IMR-90 (cell line): ENCODE results near the gene PRKAG2. TPM values are rescaled to one million over a fixed set of nuclear protein-coding genes. Genes with fewer than 3 reads are reported as not detected.

ENCODE experiments used
- ATAC-seq: fragments of 200-7000 bp; cut with Tn5 transposase; 2 replicates; pipeline ENCODE4 v1.9.1; 2020; ENCODE audit warnings: low read depth, mild to moderate bottlenecking, moderate library complexity
- BruUV-seq: library from RNA; stranded (reverse); fragments of 400-500 nt; replicated peaks from 2 replicates; lab custom pipeline; 2021; lab: Mats Ljungman, UMichigan
- CTCF ChIA-PET: fragments of 300-600 bp; formaldehyde crosslinking; extraction: SDS; loops from one replicate; lab custom pipeline; 2021; ENCODE audit warnings: antibody characterized with exemption; lab: Yijun Ruan, JAX
- POLR2A ChIA-PET: fragments of 300-600 bp; sonication (Branson Sonifier 250); formaldehyde crosslinking; loops from one replicate; lab custom pipeline; 2022; ENCODE audit warnings: antibody characterized with exemption; ENCODE audit not compliant: unreplicated experiment; lab: Charles Lee
- DNase-seq: peaks from one replicate; pipeline ENCODE4 v3.0.0; 2013
- H2AFZ ChIP-seq: replicated peaks from 2 replicates; pipeline ENCODE3; 2013; ENCODE audit warnings: low read length, mild to moderate bottlenecking; ENCODE audit not compliant: poor library complexity
- H2AK5ac ChIP-seq: 2 replicates; pipeline ENCODE4 v1.6.1; 2013; ENCODE audit warnings: low read depth, low read length, inconsistent platforms
- H2AK9ac ChIP-seq: replicated peaks from 2 replicates; pipeline ENCODE3; 2013; ENCODE audit warnings: mild to moderate bottlenecking, low read depth, low read length, moderate library complexity; ENCODE audit not compliant: poor library complexity
- H2BK120ac ChIP-seq: 2 replicates; pipeline ENCODE4 v1.6.1; 2013; ENCODE audit warnings: low read depth, low read length, inconsistent platforms
- H2BK15ac ChIP-seq: 3 replicates; pipeline ENCODE4 v1.6.1; 2013; ENCODE audit warnings: low read depth, low read length, inconsistent platforms
- H2BK20ac ChIP-seq: 2 replicates; pipeline ENCODE4 v1.6.1; 2013; ENCODE audit warnings: low read depth, mild to moderate bottlenecking, inconsistent platforms, low read length, moderate library complexity
- H2BK5ac ChIP-seq: 2 replicates; pipeline ENCODE4 v1.6.1; 2013; ENCODE audit warnings: mild to moderate bottlenecking, low read depth, low read length, inconsistent platforms; ENCODE audit not compliant: poor library complexity, severe bottlenecking
- H3K14ac ChIP-seq: replicated peaks from 2 replicates; pipeline ENCODE4 v1.6.1; 2013; ENCODE audit warnings: low read depth, low read length, inconsistent platforms
- H3K18ac ChIP-seq: 2 replicates; pipeline ENCODE4 v1.6.1; 2013; ENCODE audit warnings: low read depth, low read length, control low read depth
- H3K23ac ChIP-seq: 2 replicates; pipeline ENCODE4 v1.6.1; 2013; ENCODE audit warnings: low read depth, low read length, inconsistent platforms
- H3K27ac ChIP-seq: 2 replicates; pipeline ENCODE4 v1.5.1; 2013; ENCODE audit warnings: mild to moderate bottlenecking, control low read depth, low read length; ENCODE audit not compliant: insufficient read depth
- H3K27me3 ChIP-seq: 2 replicates; pipeline ENCODE4 v1.6.1; 2013; ENCODE audit warnings: low read length; ENCODE audit not compliant: control insufficient read depth, insufficient read depth
- H3K36me3 ChIP-seq: 2 replicates; pipeline ENCODE4 v1.6.1; 2013; ENCODE audit warnings: low read length, mixed read lengths; ENCODE audit not compliant: control insufficient read depth, insufficient read depth
- H3K4ac ChIP-seq: 2 replicates; pipeline ENCODE4 v1.6.1; 2013; ENCODE audit warnings: low read depth, low read length, inconsistent platforms
- H3K4me1 ChIP-seq: 2 replicates; pipeline ENCODE4 v1.6.1; 2013; ENCODE audit warnings: low read length, mixed read lengths; ENCODE audit not compliant: control insufficient read depth, insufficient read depth
- H3K4me2 ChIP-seq: 2 replicates; pipeline ENCODE4 v1.6.1; 2013; ENCODE audit warnings: low read depth, mild to moderate bottlenecking, control low read depth, low read length, moderate library complexity
- H3K4me3 ChIP-seq: 2 replicates; pipeline ENCODE4 v1.5.1; 2013; ENCODE audit warnings: low read depth, mild to moderate bottlenecking, control low read depth, low read length, moderate library complexity; ENCODE audit not compliant: insufficient read depth
- H3K56ac ChIP-seq: 2 replicates; pipeline ENCODE4 v1.6.1; 2013; ENCODE audit warnings: low read length, inconsistent platforms; ENCODE audit not compliant: insufficient read depth; ENCODE audit errors: extremely low read depth
- H3K79me1 ChIP-seq, 2 experiments: 2 replicates each; pipeline ENCODE4 v1.6.1; 2013; ENCODE audit warnings: low read length in 2 of 2, inconsistent platforms in 1 of 2, low read depth in 1 of 2
- H3K9ac ChIP-seq: 2 replicates; pipeline ENCODE4 v1.6.1; 2013; ENCODE audit warnings: low read depth, low read length, control low read depth
- H3K9me1 ChIP-seq: 2 replicates; pipeline ENCODE4 v1.6.1; 2013; ENCODE audit warnings: low read length, inconsistent platforms; ENCODE audit not compliant: insufficient read depth
- H3K9me3 ChIP-seq: 2 replicates; pipeline ENCODE4 v1.6.1; 2013; ENCODE audit warnings: low read length; ENCODE audit not compliant: control insufficient read depth, insufficient read depth
- H4K20me1 ChIP-seq: 2 replicates; pipeline ENCODE4 v1.6.1; 2013; ENCODE audit warnings: low read length, inconsistent platforms; ENCODE audit not compliant: insufficient read depth
- H4K5ac ChIP-seq: 2 replicates; pipeline ENCODE4 v1.6.1; 2013; ENCODE audit warnings: mild to moderate bottlenecking, low read depth, low read length, control low read depth
- H4K8ac ChIP-seq, 2 experiments: 2 replicates each; pipeline ENCODE4 v1.6.1; 2013; ENCODE audit warnings: low read depth in 2 of 2, low read length in 2 of 2, control low read depth in 1 of 2, inconsistent platforms in 1 of 2
- H4K91ac ChIP-seq: 2 replicates; pipeline ENCODE4 v1.6.1; 2013; ENCODE audit warnings: low read depth, low read length, inconsistent platforms; ENCODE audit not compliant: insufficient read depth
- CEBPB ChIP-seq: IDR thresholded peaks from 2 replicates; pipeline ENCODE4 v1.6.1; 2012; ENCODE audit warnings: low read depth, low read length, improper control_type of control experiment
- CHD1 ChIP-seq: IDR thresholded peaks from 2 replicates; pipeline ENCODE4 v1.6.1; 2012; ENCODE audit warnings: low read depth, low read length, improper control_type of control experiment
- CTCF ChIP-seq: conservative IDR thresholded peaks from 2 replicates; pipeline ENCODE4 v1.5.1; 2012; ENCODE audit warnings: mild to moderate bottlenecking, low read depth, low read length, improper control_type of control experiment
- MAFK ChIP-seq: IDR thresholded peaks from 2 replicates; pipeline ENCODE4 v1.6.1; 2012; ENCODE audit warnings: low read depth, low read length, improper control_type of control experiment
- MXI1 ChIP-seq: IDR thresholded peaks from 2 replicates; pipeline ENCODE4 v1.6.1; 2012; ENCODE audit warnings: low read depth, mild to moderate bottlenecking, low read length, moderate library complexity, borderline replicate concordance
- NFE2L2 ChIP-seq: fragments of 150-350 bp; IDR thresholded peaks from 2 replicates; pipeline ENCODE4 v1.6.1; 2016; ENCODE audit warnings: low read depth, mild to moderate bottlenecking, low read length
- POLR2A ChIP-seq: IDR thresholded peaks from 2 replicates; pipeline ENCODE4 v1.6.1; 2012; ENCODE audit warnings: mild to moderate bottlenecking, low read depth, low read length
- RAD21 ChIP-seq: IDR thresholded peaks from 2 replicates; pipeline ENCODE4 v1.6.1; 2012; ENCODE audit warnings: low read length, improper control_type of control experiment
- RCOR1 ChIP-seq: IDR thresholded peaks from 2 replicates; pipeline ENCODE4 v1.6.1; 2012; ENCODE audit warnings: mild to moderate bottlenecking, low read length, improper control_type of control experiment; ENCODE audit not compliant: insufficient replicate concordance
- RFX5 ChIP-seq: IDR thresholded peaks from 2 replicates; pipeline ENCODE4 v1.8.0; 2012; ENCODE audit warnings: low read depth, mild to moderate bottlenecking, low read length, moderate library complexity
- USF2 ChIP-seq: fragments of 150-350 bp; IDR thresholded peaks from 2 replicates; pipeline ENCODE4 v1.6.1; 2017; ENCODE audit warnings: mild to moderate bottlenecking, antibody characterized with exemption, low read length, low read depth
- WGBS, 2 experiments: methylation state at CpG; one replicate each; pipeline versions ENCODE4 v1.1.5 to v1.1.7; 2013; ENCODE audit warnings: missing lambda C conversion rate in 2 of 2; ENCODE audit not compliant: insufficient read length in 1 of 2; ENCODE audit errors: extremely low coverage in 2 of 2; 5-methylcytosine and 5-hydroxymethylcytosine counted together
- dilution Hi-C: fragments of 300-500 bp; cut with HindIII; formaldehyde crosslinking; loops from one replicate; pipeline ENCODE4 v1.14.3; 2018; ENCODE audit warnings: low sequenced_read_pairs; ENCODE audit not compliant: unreplicated experiment
- in situ Hi-C: fragments of 300-500 bp; cut with MboI; formaldehyde crosslinking; loops from 3 replicates; pipeline ENCODE4 v1.14.3; 2019; ENCODE audit warnings: low sequenced_read_pairs, inconsistent platforms, mixed read lengths
- intact Hi-C: fragments of 100-400 bp; cut with micrococcal nuclease; formaldehyde crosslinking; loops from 2 replicates; pipeline ENCODE4 v1.10.0; 2022
- polyA plus RNA-seq, 3 experiments: library from polyadenylated mRNA; depleted of rRNA; stranded (reverse); fragments of >200 nt; gene quantifications; 2 replicates each; pipeline ENCODE4 v1.2.3, GENCODE V29; 2012; ENCODE audit warnings: low replicate concordance in 1 of 3
- total RNA-seq: library from RNA; depleted of rRNA; stranded (reverse); fragments of >200 nt; gene quantifications from 2 replicates; pipeline ENCODE4 v1.2.3, GENCODE V29; 2012

Gene PRKAG2
- total and polyA plus RNA-seq, 2 of the 4 experiments (the other 2 are of a cell fraction): 15.4 to 21.6 TPM

- H3K9ac ChIP-seq: no peak overlapping the region
- no peak overlapping the region for H3K56ac ChIP-seq
- no peak overlapping the region for H4K8ac ChIP-seq
- no peaks in the 10 kb centered on the region for H3K36me3 ChIP-seq
- ATAC-seq: no peak
- H4K91ac ChIP-seq: no peak overlapping the region; the same call in 1 of the 2 replicates
- peak overlapping the region; percentile 88 for H2AK5ac ChIP-seq
- H2BK5ac ChIP-seq: no peak overlapping the region
- H2BK15ac ChIP-seq: no peak overlapping the region; the same call in 2 of the 3 replicates
- H3K18ac ChIP-seq: no peak overlapping the region
- H3K27ac ChIP-seq: no peak overlapping the region
- peaks cover 37% of the 10 kb centered on the region for H3K4me1 ChIP-seq
- dilution Hi-C loops: no loop called here
- no peak overlapping the region for H2BK20ac ChIP-seq
- ChIA-PET CTCF (interaction anchor here (0.6 to 2.2 kb wide), 3 partner anchors 9 to 132 kb away, joined by 4 to 7 read pairs (median 5); no protein-coding TSS in a partner anchor), POLR2A (no interaction called here)
- no TSS peak for BruUV-seq
- intact Hi-C loops: no loop called here
- no peaks in the 10 kb centered on the region for H4K20me1 ChIP-seq
- in situ Hi-C loops: loop anchor here (10.0 kb wide), 1 partner anchor 119 kb away; no protein-coding TSS in a partner anchor
- no peak overlapping the region for H3K14ac ChIP-seq
- no peak overlapping the region for H2AFZ ChIP-seq
- H3K9me1 ChIP-seq: peaks cover 8% of the 10 kb centered on the region; the same call in 1 of the 2 replicates
- no peak for DNase-seq
- no peaks in the 10 kb centered on the region for H3K9me3 ChIP-seq
- H4K5ac ChIP-seq: no peak overlapping the region
- no peak overlapping the region for H3K4me3 ChIP-seq
- 0 out of 2 replicates have a peak overlapping the region, but pooled peaks have one; percentile 12 for H2BK120ac ChIP-seq
- H3K23ac ChIP-seq: no peak overlapping the region
- 98% methylated on average over 7 of the region's 18 CpGs; no CpG with 5 or more reads in 1 of the 2 experiments for WGBS, 2 experiments
- no peak overlapping the region for H3K4me2 ChIP-seq
- no peaks in the 10 kb centered on the region for H3K79me1 ChIP-seq
- TF ChIP-seq RCOR1 (no peak), MAFK (no peak), MXI1 (no peak), CEBPB (no peak), RAD21 (no peak), USF2 (no peak), RFX5 (no peak), CTCF (no peak), CHD1 (no peak), POLR2A (no peak), NFE2L2 (no peak)
- H3K4ac ChIP-seq: peak overlapping the region; percentile 73; the same call in 1 of the 2 replicates
- H2AK9ac ChIP-seq: peak overlapping the region; percentile 68
- H3K27me3 ChIP-seq: no peaks in the 10 kb centered on the region
Measured at GRCh38 chr7:151744051-151744580, 132.8 kb downstream of the PRKAG2 start.
